B cell (primary cell): ENCODE results near the gene ACTN1.

Experiments used
- EZH2 ChIP-seq: IDR thresholded peaks from 2 replicates; pipeline ENCODE4 v1.6.1; 2012; ENCODE audit warnings: borderline replicate concordance, low read depth, mild to moderate bottlenecking, moderate library complexity, low read length; ENCODE audit not compliant: insufficient read depth, poor library complexity, severe bottlenecking
- TF ChIP-seq, protein P1 (sequence below): fragments of 200-600 bp; IDR thresholded peaks from one replicate; pipeline ENCODE4 v1.8.0; 2022; ENCODE audit warnings: antibody characterized with exemption, mild to moderate bottlenecking

DNA sequence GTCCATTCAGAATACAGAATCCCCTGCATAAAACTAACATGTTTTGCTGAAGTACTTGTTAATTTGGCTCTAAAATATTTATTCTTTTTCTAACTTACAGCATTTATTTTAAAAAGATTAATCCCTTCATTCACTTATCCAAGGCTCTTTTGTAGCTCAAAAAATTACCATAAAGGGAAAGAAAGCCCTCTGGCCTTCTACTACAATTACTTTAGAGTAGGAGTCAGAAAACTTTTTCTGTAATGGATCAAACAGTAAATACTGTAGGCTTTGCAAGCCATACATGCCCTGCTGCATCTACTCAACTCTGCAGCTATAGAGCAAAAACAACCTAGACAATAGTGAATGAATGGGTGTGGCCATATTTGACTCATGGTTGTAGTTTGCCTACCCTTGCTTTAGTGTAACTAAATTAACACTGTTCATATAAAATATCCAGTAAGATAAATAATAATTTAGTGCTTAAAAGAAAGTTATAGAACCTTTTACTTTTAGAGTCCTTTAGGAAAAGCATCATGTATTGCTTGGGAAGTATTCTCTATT is 112.0 kb downstream of the ACTN1 start:
- TF ChIP-seq, protein P1, sequence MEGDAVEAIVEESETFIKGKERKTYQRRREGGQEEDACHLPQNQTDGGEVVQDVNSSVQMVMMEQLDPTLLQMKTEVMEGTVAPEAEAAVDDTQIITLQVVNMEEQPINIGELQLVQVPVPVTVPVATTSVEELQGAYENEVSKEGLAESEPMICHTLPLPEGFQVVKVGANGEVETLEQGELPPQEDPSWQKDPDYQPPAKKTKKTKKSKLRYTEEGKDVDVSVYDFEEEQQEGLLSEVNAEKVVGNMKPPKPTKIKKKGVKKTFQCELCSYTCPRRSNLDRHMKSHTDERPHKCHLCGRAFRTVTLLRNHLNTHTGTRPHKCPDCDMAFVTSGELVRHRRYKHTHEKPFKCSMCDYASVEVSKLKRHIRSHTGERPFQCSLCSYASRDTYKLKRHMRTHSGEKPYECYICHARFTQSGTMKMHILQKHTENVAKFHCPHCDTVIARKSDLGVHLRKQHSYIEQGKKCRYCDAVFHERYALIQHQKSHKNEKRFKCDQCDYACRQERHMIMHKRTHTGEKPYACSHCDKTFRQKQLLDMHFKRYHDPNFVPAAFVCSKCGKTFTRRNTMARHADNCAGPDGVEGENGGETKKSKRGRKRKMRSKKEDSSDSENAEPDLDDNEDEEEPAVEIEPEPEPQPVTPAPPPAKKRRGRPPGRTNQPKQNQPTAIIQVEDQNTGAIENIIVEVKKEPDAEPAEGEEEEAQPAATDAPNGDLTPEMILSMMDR, result no peak
- TF ChIP-seq EZH2, result no peak
